Erythroblast (primary cell): ENCODE data around the gene COQ4.

Experiments
- GATA1 ChIP-seq: IDR thresholded peaks from 2 replicates; pipeline ENCODE4 v1.6.1; 2011; ENCODE audit warnings: low read depth, mild to moderate bottlenecking, control low read depth, low read length, moderate library complexity
- POLR2A ChIP-seq: IDR thresholded peaks from 2 replicates; pipeline ENCODE4 v1.6.1; 2011; ENCODE audit warnings: mild to moderate bottlenecking, low read length

DNA sequence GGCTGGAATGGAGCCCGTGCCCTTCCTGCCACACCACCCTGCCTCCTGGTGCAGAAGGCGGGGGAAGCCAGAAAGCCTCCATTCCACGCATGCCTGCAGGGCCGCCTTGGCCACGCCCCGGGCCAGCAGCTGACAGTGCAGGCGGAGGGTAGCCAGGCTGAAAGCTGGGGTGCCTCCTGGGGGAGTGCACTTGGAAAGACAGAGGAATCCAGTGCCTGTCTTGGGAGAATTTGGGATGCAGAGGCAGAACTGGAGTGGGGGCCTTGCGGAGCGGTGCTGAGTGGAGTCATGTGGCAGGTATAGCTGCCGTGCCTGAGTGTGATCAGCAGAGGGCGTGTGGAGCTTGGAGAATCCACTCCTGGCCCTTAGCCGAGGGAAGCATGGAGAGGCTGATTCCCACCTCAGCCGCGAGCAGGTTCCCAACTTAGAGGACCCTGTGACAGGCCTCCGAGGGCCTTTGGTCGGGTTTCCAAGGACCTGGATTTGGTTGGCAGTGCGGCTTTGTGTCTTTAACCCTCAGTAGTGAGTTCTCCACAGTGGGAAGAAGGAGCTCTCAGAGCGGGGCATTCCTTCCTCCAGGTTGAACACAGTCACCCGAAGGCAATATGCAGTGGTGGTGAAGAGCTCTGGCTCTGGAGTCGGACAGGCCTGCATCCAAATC, 39.5 kb downstream of the COQ4 start:
- TF ChIP-seq POLR2A (peak; percentile 24), GATA1 (no peak)
